ENCODE results near the gene AADACL4.
"Not testable (repeated sequence)": the region's sequence is repeated elsewhere in the genome, so short reads cannot be mapped to it uniquely, and the experiment has no call there.

AADACL4 gene

GRCh38 chr1:12658531-12659453 lies 14.9 kb downstream of the AADACL4 start:
- DNase-seq: peak; percentile 67 to 81

- no peak for DNase-seq
These were observed 17.8 kb downstream of the AADACL4 start for GRCh38 chr1:12661606-12662219.

GRCh38 chr1:12662556-12662955 lies 18.7 kb downstream of the AADACL4 start:
- no peak for DNase-seq

- no peak for DNase-seq
These were observed 21.6 kb downstream of the AADACL4 start for GRCh38 chr1:12665511-12665910.

GRCh38 chr1:12666141-12666735 lies 22.4 kb downstream of the AADACL4 start:
- no peak for DNase-seq

- no peak for DNase-seq
These were observed 25.7 kb downstream of the AADACL4 start for GRCh38 chr1:12669529-12670068.

GRCh38 chr1:12674358-12674757 lies 30.5 kb downstream of the AADACL4 start:
- DNase-seq: no peak

- not testable (repeated sequence) for DNase-seq
These were observed 32.2 kb downstream of the AADACL4 start for GRCh38 chr1:12676122-12676521.

GRCh38 chr1:12677565-12677964 lies 33.7 kb downstream of the AADACL4 start:
- DNase-seq: no peak

GRCh38 chr1:12678350-12678749 lies 34.5 kb downstream of the AADACL4 start:
- DNase-seq: no peak

- no peak for DNase-seq
These were observed 34.9 kb downstream of the AADACL4 start for GRCh38 chr1:12678820-12679219.

GRCh38 chr1:12690156-12690555 lies 46.3 kb downstream of the AADACL4 start:
- DNase-seq: no peak

GRCh38 chr1:12692967-12693782 lies 49.3 kb downstream of the AADACL4 start:
- DNase-seq: no peak

- no peak for DNase-seq
These were observed 52.8 kb downstream of the AADACL4 start for GRCh38 chr1:12696658-12697057.

- DNase-seq: no peak
These were observed 53.5 kb downstream of the AADACL4 start for GRCh38 chr1:12697397-12697796.

- no peak for DNase-seq
These were observed 60.1 kb downstream of the AADACL4 start for GRCh38 chr1:12703821-12704451.

- no peak for DNase-seq
These were observed 62.2 kb downstream of the AADACL4 start for GRCh38 chr1:12706061-12706460.

GRCh38 chr1:12708396-12709090 lies 64.7 kb downstream of the AADACL4 start:
- no peak for DNase-seq

- no peak for DNase-seq
These were observed 65.2 kb downstream of the AADACL4 start for GRCh38 chr1:12709091-12709491.

- DNase-seq: no peak
These were observed 65.8 kb downstream of the AADACL4 start for GRCh38 chr1:12709696-12710095.

GRCh38 chr1:12711536-12711935 lies 67.7 kb downstream of the AADACL4 start:
- no peak for DNase-seq

All from inflammatory macrophage (primary cell).